ENCODE data around the gene SMIM33.

GRCh38 chr5:139459451-139459934, 11.3 kb upstream of the SMIM33 start:
- no peak for TF ChIP-seq TAF1 (IDR thresholded peaks at IDR 0.05; ENCODE audit: borderline replicate concordance, insufficient read depth, low read length)
- no peak for TF ChIP-seq REST (IDR thresholded peaks at IDR 0.05; ENCODE audit: insufficient read depth in 1 of 2, low read depth in 2 of 2, low read length in 2 of 2)
- no peak for TF ChIP-seq SIN3A (IDR thresholded peaks at IDR 0.05; ENCODE audit: borderline replicate concordance, insufficient read depth, low read length)
